Daoy (cell line): Measurements from ENCODE around the gene TTLL12. TPM values are rescaled to one million over a fixed set of nuclear protein-coding genes. Genes with fewer than 3 reads are reported as not detected.
"Not testable (repeated sequence)": the region's sequence is repeated elsewhere in the genome, so short reads cannot be mapped to it uniquely, and the experiment has no call there.

Source experiments
- DNase-seq: peaks from one replicate; pipeline ENCODE4 v3.0.0-alpha.2; 2015; ENCODE audit warnings: low read depth
- total RNA-seq: library from RNA; depleted of rRNA; stranded (reverse); fragments of >200 nt; shearing (Covaris generic); gene quantifications from 2 replicates; pipeline ENCODE4 v1.2.3, GENCODE V29; 2014

TTLL12 gene
- total RNA-seq, 1 experiment from 2014 or later, result 61.1 TPM

GRCh38 chr22:43154887-43155536 is 31.9 kb downstream of the TTLL12 start:
- DNase-seq, result no peak

GRCh38 chr22:43153899-43154298 is 33.0 kb downstream of the TTLL12 start:
- no peak for DNase-seq

- peak; percentile 77 for DNase-seq
These were observed 34.4 kb downstream of the TTLL12 start for GRCh38 chr22:43152357-43153071.

DNA sequence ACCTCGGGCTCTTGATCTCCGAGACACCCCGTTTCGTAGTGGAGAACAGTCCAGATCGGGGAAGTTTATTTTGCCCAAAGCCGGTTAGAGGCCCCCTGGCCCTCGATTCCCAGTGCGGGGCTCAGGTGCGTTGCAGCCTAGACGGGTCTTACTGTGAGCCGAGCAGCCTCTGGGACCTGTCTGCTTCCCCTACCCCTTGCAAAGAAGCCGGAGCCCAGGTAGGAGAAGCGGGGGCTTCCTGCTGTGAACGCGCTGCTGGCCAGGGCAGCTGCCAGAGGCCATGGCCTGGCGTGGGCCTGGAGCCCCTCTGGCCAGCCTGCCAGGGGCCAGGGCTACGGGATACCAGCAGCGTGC is 35.0 kb downstream of the TTLL12 start:
- peak; percentile 24 for DNase-seq

GRCh38 chr22:43151251-43152002 is 35.5 kb downstream of the TTLL12 start, which contains the start of gene TSPO:
Gene TSPO, plus strand, starts transcription at chr22:43151559. Its CDS starts 7,680 bp downstream, at chr22:43159239.
- DNase-seq, result peak; percentile 53

GRCh38 chr22:43150731-43151206 is 36.2 kb downstream of the TTLL12 start:
- no peak for DNase-seq

DNA sequence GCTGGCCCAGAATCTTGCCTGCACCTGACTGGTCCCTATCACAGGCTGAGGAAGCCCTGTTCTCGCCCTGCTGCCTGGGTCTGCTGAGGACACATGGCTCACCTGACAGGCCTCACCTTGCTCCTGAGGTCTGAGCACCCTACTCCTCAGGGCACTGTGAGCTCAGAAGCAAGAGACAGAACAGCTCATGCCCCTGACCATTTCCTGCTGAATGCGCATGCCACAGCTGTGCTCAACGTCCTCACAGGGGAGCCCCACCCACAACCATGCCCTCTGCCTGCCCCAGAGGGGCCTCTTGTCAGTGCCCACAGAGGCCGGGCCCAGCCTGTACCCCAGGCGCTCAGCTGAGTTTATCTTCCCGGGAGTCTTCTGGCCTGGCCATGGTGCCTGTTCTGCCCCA is 38.4 kb downstream of the TTLL12 start:
- DNase-seq, result no peak

GRCh38 chr22:43147821-43148220 is 39.1 kb downstream of the TTLL12 start:
- no peak for DNase-seq

- DNase-seq, result not testable (repeated sequence)
These were observed 40.6 kb downstream of the TTLL12 start for GRCh38 chr22:43146332-43146731.

- not testable (repeated sequence) for DNase-seq
These were observed 41.6 kb downstream of the TTLL12 start for GRCh38 chr22:43145371-43145770.

GRCh38 chr22:43144949-43145348 is 42.0 kb downstream of the TTLL12 start:
- no peak for DNase-seq

GRCh38 chr22:43142880-43143562 is 43.9 kb downstream of the TTLL12 start, which contains the start of gene MCAT:
Gene MCAT, minus strand, starts transcription at chr22:43143398. Its CDS starts 50 bp downstream, at chr22:43143348.
- DNase-seq, result peak; percentile 87

DNA sequence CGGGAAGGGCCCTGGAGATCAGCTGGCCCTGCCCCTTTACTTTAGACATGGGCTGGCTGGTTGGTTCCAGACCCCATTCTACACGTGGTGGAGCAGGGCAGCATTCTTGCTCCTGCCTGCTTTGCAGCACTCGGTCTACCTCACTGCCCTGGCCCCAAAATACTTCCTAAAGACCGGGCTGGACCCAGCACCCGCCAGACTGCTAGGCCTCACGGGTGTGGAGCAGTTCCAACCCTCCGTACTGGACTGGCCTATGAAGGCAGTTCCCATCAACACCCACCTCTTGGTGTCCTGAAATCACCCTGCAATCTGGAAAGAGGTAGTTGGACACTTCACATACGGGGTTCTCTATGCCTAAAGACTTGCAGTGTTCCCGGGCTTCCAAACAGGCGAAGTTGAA is 50.1 kb downstream of the TTLL12 start:
- no peak for DNase-seq

DNA sequence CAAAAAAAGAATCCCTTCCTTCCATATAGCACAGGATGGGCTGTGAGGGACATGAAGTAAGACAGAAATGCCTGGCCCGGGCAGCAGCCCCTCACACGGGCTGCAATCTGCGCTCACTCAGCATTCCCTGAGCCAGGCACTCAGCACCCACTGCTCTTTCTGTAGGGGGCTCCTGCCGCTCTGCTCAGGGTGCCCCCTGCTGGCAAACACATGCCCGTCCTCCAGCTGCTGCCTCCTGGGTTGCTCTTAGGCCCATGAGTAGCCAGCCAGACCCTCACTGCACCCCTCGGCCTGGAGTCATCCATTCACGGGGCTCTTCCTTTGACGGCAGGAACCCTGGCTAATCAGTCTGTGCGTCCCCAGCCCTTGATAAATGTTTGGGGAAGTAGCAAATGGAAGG is 50.7 kb downstream of the TTLL12 start:
- peak; percentile 50 for DNase-seq

GRCh38 chr22:43135565-43135964 is 51.4 kb downstream of the TTLL12 start:
- DNase-seq, result no peak

DNA sequence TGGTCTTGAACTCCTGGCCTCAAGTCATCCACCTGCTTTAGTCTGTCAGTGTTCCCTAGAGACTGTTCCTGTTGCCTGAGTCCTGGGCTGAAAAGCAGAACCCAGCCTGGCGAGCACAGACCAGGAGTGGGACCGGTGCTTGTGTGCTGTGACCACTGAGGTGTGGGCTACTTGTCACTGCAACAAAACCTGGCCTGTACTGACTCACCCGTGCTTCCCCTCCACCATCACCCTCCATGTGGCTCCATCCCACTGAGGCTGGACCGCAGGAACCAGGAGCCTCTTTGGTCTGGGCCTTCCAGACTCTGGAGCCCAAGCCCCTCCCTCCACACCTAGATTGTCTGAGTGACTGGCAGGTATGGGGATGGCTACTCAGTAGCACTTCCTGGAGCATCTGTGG is 52.4 kb downstream of the TTLL12 start:
- DNase-seq, result no peak

DNA sequence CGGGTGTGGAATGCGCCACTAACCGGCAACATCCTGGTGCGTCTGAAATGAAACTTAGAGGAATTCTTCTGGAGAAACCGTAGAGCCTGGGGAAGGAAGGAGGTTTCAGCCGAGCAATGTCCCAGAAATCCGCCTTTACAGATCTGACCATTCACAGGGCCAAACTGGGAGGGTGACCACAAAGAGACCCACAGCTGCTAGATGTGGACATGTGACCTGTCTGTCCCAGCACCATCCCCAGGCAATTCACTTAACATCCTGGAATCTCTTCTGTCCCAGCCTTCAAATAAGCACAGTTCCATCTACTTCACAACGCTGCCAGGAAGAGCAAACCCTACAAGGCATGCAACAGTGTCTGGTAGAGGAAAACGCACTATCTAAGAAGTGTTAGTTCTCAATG is 53.5 kb downstream of the TTLL12 start:
- DNase-seq, result no peak

DNA sequence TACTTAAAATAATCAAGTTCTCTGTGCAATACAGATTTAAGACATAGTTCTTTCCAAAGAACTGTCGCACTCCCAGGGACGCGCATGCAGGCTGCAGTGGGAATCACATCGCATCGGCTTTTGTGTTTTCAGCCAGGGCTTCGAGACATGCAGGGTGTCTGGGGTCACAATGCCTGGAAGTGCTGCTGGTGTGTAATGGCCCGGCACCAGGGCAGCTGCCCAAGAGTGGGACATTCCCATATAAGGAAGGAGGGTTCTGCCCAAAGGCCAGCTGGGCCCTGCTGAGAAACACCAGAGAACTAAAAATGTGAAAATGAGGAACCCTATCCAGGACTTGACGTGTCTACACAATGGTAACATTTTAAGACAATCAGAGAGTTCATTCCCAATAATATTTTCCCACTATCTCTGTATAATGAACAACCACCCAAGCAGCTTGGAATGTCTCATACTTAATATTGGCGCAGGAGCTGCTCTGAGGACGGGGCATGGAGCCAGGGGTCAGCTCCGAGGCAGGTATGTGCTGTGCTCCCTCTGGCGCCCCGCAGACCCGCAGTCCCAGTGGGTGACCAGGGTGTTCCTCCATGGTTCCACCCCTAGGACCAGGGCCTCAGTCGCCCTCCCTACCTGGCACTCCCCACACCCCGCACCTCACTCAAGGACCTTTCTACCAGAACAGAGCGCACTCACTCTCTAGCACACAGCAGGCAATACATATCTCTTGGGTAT is 55.0 kb downstream of the TTLL12 start:
- no peak for DNase-seq

DNA sequence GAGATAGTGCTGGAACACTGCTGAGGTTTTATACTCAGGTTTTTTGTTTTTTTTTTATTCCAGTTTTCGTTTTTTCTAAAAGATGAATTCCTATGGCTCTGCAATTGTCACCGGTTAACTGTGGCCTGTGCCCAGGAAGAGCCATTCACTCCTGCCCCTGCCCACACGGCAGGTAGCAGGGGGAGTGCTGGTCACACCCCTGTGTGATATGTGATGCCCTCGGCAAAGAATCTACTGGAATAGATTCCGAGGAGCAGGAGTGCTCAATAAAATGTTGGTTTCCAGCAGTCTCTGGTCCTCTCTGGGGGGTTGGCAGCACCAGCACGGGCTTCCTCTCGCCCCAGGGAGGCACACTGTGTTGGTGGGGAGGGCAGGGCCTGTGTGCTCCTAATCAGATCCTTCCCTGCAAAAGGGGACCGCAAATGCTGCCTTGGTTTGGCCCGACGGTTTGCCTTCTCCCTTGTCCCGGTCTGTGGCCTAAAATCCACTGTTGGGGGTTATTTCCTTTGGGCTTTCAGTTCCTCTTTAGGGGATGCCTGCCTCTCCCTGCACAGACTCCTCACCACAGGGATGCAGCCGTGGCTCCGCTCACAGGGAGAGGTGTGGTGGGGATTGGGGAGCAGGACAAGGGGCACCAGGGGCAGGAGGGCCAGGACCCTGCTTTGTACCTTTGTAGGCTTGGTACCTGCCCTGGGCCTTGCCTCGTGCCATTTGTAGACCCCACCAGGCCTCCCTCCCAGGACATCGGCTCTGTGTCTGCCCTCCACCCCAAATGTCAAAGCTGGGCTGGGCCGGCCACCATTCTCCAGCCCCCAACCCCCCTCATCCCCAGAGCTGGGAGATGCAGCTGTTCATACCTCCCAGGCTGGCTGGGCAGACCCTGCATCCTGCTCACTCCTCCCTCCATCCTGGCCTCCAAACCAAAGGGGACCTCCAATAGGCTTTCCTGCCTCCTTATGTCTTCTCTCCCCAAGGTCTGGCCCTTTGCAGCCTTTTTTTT is 57.2 kb downstream of the TTLL12 start:
- DNase-seq, result no peak

GRCh38 chr22:43128928-43129424 is 58.0 kb downstream of the TTLL12 start:
- DNase-seq, result no peak
